GM19193 (cell line): ENCODE measurements around the gene DGKD.

ENCODE experiments used
- POLR2A ChIP-seq: IDR thresholded peaks from 4 replicates; pipeline ENCODE4 v1.6.1; 2011; ENCODE audit not compliant: insufficient read depth, insufficient read length; ENCODE audit errors: extremely low read depth

The DGKD gene

DNA sequence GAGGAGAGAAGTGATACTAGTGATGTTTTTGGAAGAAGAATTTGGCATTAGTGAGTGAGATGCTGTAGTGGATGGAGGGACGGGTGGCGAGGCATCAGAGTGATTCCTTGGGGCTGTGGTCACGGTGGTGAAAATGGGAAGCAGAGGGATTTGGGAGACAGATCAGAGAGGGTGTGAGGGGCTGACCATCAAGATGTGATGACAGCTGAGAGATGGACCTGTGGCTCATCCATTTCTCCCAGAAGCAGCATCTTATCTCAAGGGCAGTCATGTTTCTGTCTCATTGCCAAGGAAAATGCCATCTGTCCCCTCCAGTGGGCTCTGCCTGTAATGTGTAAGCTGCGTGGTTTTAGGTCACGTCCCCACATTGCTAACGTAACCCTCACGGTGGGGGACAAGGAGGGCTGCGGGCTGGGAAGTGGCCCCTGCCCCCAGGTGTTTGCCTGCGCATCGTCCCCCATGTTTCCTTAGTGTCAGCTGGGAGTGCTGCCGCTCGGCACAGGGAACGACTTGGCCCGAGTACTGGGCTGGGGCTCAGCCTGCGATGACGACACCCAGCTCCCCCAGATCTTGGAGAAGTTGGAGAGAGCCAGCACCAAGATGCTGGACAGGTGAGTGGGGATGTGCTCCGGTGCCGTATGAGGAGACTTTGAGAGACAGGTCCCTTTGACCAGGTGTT is 91.0 kb downstream of the DGKD start:
- no peak for TF ChIP-seq POLR2A

DNA sequence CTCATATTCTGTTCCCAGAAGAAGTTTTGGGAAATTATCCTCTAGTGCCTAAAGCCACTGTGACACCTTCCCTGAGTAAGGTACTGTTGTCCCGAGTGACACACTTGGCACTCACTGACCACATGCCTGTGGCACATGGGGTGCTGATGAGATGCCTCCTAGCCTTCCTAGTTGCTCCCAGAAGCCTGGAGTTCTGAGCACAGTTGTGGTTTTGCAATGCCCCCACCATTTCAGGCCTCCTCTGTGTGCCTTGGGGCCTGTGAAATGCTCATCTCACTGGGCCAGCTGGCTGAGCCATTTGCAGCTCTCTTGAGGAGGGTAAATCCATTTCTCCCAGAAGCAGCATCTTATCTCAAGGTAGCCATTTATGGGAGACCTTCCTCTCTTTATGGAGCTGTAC is 91.8 kb downstream of the DGKD start:
- TF ChIP-seq POLR2A: no peak

DNA sequence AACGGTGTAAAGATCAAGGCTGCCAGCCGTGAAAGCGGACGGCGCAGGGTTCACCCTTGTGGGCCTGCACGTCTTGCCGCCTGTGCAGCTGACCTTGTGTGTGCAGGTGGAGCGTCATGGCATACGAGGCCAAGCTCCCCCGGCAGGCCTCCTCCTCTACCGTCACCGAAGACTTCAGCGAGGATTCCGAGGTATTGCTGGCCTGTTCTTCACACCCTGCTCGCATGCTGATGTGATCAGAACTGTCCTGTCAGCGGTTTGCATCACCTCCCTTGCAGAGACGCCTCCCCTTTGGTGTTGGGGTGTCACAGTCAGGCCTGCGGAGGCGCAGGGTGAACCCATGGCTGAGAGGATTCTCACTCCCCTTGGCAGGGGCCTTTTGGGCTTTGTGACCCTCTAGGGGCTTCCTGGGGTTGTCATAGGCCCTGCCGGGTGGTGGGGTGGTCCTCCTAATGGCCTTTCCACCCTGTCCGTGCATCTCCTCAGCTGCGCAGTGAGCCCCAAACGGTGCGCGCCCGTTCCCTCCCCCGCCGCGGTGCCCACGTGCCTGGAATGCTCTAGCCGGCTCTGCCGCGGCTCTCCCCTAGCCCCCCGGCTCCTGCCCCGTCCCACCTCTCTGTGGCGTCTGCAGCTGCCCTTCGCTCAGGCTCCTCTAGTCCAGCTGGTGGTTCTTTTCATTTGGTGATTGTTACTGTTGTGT is 92.5 kb downstream of the DGKD start:
- no peak for TF ChIP-seq POLR2A

DNA sequence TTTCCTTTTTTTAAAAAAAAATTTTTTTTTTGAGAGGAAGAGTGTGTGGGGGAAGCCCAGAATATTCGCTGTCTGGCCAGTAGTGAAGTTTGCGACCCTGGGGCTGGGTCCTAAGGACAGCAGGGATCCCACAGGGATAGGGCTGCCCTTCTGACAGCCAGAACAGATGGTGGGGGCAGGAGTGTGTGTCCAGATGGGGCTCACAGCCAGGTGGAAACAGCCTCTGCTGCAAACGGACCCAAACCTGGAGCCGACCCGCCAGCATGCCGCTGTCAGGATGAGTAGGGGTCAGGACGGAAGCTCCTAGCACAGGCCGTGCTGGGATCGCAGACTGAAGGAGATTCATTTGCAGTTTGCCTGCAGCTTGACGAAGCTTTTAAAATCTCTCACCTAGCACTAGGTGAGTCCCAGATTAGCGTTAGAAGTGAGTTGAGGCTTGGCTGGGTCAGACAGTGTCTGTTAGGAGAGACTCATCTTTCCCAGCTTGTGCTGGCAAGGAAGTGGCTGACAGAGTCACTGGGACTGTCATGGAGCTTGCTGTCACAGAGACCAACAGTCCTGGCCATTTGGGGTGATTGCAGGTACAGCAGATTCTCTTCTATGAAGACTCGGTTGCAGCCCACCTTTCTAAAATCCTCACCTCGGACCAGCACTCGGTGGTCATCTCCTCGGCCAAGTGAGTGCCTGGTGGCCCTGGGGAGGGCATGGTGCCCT is 93.4 kb downstream of the DGKD start:
- no peak for TF ChIP-seq POLR2A

DNA sequence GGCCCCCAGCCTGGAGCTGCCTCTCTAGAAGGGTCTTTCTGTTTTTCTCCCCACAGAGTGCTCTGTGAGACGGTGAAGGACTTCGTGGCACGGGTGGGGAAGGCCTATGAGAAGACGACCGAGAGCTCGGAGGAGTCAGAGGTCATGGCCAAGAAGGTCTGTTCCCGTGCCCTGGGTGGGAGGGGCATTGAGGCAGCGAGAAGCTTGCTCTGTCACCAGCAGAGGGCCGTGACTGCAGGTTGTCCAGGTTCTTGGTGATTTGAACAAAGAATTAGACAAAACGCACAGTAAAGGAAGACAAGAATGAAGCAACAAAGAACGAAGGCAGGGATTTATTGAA is 93.9 kb downstream of the DGKD start:
- TF ChIP-seq POLR2A: no peak

DNA sequence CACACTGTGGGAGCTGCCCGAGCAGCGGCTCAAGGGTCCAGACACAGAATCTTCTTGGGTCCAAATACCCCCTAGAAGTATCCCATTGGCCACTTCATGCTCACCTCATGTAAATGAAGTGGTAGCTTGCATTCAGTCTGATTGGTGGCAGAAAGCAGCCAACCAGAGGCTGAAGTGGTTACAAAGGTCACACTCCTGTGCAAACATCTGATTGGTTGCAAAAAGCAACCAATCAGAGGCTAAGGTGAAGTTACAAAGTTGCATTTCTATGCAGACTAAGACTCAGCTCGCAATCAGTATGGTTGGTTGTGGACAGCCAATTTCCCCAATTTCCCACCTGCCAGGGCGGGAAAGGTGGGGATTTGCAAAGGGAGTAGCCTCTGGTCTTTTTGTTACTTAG is 94.3 kb downstream of the DGKD start:
- no peak for TF ChIP-seq POLR2A

DNA sequence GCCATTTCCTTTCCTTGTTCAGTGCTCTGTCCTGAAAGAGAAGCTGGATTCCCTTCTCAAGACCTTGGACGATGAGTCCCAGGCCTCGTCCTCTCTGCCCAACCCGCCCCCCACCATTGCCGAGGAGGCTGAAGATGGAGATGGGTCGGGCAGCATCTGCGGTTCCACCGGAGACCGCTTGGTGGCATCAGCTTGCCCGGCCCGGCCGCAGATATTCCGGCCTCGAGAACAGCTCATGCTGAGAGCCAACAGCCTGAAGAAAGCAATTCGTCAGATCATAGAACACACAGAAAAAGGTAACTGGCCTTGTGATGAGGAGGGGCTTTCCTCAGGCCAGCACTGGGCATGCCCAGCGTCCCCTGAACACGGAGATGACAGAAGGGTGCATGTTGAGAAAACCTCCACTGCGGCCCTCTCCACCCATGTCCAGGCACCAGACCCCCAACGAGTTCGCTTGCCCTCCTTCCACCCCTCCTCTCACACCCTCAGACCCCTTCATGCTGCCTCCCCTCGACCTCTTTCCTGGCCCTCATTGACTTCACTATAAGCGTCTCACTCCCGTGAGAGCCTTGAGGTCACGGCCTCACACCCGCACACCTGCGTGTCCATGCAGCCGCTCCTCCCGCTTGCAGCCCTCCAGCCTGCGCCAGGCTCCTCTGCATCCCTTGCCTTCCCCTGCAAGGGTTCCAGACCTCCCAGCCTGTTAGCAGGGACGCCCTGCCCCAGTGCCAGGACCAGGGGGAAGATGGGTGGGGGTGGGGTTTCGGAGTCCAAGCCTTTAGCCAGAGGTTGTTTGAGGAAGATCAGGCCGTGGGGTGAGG is 95.0 kb downstream of the DGKD start:
- TF ChIP-seq POLR2A: no peak

DNA sequence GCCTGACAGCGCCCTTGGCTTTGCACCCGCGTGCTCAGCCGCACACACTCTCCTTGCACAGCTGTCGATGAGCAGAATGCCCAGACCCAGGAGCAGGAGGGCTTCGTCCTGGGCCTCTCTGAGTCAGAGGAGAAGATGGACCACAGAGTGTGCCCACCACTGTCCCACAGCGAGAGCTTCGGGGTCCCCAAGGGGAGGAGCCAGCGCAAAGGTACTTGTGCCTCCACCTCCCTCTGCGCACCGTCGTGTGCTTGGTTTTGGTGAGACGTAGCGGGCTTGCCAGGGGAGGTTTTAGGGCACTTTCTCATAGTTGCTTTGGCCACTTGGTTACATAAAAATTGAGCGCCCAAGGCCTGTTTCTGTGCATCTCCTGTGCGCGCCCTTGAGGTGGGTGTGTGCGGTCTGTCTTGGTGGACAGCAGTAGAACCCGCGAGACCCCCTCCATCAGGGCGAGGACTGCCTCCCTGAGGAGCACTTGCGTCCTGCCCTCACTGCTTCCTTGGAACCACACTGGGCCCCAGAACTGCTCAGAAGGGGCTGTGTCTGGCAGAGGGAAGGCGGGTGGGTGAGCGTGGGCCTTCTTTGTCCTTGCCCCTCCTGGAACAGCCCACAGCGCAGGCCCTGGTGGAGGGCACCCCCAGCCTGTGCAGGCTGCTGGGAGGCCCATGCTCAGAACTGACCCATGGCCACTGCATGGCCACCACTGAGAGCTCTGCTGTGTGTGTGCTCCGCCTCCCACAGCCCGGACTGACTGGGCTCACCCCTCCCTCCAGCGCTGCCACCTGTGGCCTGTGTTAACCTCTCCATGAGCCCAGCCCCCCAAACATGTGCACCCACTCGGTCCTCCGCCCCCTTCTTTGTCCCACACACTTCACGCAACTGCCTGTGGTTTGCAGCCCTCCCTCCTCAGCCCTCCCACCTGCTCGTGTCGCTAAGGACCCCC is 95.9 kb downstream of the DGKD start:
- no peak for TF ChIP-seq POLR2A

DNA sequence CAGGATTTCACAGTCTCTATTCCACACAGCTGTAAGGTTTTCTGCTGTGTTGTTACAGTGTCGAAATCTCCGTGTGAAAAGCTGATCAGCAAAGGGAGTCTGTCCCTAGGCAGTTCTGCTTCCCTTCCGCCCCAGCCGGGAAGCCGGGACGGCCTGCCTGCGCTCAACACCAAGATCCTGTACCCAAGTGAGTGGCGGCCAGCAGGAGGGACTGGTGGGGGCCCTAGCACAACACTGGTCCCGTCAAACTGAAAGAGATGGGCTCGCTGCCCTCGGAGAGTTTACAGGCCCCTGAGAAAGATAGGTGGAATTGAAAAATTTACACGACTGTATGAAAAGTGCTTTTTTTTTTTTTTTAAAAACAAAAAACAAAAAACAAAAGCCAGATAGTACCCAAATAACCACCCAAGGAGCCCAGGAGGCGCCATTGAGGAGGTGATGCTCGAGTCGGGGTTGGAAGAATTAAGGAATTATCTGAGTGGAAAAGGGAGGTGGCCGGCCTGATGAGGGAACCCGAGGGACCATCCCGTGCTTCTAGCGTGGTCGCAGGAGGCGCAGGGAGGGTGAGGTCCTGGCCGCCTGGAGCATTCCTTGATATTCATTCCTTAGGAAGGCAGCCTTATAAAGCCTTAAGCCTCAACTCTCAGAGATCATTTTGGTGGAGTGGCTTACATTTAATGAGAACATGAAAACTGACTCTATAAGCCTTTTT is 96.7 kb downstream of the DGKD start:
- TF ChIP-seq POLR2A: no peak

DNA sequence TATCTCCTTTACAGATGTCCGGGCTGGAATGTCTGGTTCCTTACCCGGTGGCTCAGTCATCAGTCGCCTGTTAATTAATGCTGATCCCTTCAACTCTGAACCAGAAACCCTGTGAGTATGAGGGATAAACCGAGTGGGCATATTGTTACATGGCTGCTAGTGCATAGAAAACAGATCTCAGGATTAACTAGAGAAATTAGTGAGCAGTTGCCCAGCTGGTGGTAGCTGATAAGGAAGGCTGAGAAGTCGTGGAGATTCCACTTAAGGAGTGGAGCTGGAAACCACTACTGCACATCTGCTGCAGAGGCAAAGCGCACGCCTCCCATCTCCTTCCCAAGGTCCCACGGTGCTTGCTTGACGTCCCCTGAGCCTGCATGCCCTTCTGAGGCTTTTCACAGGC is 97.7 kb downstream of the DGKD start:
- no peak for TF ChIP-seq POLR2A

DNA sequence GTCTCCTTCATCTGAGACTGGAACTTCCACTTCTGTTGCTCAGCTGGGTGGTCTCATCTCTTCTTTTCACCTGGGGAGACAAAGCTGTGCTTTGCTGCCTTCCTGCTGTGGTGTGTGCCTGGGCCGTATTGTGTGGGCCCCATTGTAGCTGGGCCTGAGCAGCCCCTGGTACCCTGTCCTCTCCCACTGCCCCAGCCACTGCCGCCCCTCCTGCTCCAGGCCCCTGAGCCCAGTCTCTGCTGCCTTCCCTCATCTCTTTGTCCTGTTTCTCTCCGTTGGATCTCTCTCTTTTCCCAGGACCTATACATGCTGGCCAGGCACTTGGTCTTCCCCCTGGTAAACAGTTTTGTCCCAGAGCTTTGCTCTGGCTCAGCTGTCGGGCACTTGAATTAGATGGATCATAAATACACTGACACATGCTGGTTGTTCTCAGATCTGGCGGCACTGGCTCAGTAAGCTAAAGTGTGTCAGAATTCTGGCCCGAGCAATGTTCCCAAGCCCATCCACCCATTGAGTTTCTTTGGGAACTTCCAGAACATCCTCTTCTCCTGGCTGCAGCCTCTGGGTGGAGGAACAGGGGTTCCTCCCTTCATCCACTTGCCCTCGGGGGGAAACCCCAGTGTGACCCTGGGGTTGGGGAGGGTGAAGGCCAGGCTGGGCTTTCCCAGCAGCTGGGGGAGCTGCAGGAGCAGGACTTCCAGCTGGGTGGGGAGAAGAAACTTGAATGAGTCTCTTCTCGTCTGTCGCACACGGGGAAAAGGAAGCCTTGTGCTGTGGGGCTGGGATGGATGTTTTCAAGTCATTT is 99.0 kb downstream of the DGKD start:
- no peak for TF ChIP-seq POLR2A

DNA sequence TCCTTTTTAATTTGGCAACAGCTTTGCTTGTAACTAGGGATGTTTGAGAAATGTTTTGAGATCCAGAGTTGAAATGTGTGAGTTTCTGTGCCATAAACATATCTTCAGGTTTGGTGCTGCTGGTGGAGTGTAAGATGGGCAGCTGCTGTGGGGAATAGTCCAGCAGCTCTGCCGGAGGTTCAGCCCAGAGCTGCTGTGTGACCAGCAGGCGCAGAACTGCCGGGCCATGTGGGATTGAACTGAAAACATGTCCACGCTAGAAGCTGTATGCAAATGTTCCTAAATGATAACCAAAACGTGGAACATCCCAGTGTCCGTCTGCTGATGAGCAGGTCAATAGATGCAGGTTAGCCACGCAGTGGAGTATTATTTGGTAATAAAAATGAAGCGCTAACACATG is 99.6 kb downstream of the DGKD start:
- TF ChIP-seq POLR2A: no peak

DNA sequence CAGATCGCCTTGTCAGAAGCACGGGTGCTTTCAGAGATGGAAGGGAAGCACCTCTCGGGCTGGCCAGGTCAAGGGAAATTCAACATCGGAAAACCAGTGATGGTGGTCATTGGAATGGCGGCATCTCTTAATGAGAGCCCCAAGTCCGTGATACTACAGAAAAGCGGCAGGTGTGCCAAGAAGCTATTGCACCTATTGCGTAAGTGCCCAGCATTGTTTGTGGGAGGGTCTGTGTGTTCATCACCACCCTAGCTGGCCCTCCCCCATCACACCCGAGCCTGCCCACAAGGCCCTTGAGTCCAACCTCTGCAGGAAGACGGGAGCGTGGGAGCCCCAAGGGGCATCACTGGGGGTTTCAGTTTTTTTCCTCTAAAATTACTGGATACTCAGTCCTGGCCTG is 100.7 kb downstream of the DGKD start:
- no peak for TF ChIP-seq POLR2A
